GM19023 (cell line): ENCODE measurements around the gene OVCH2.
"Not testable (repeated sequence)": the region's sequence is repeated elsewhere in the genome, so short reads cannot be mapped to it uniquely, and the experiment has no call there.

Experiments used
- ATAC-seq: cut with Tn5 transposase; IDR thresholded peaks from one replicate; pipeline ENCODE4 v1.9.1; 2021; ENCODE audit warnings: mild to moderate bottlenecking, moderate library complexity; ENCODE audit not compliant: unreplicated experiment

OVCH2 gene

DNA sequence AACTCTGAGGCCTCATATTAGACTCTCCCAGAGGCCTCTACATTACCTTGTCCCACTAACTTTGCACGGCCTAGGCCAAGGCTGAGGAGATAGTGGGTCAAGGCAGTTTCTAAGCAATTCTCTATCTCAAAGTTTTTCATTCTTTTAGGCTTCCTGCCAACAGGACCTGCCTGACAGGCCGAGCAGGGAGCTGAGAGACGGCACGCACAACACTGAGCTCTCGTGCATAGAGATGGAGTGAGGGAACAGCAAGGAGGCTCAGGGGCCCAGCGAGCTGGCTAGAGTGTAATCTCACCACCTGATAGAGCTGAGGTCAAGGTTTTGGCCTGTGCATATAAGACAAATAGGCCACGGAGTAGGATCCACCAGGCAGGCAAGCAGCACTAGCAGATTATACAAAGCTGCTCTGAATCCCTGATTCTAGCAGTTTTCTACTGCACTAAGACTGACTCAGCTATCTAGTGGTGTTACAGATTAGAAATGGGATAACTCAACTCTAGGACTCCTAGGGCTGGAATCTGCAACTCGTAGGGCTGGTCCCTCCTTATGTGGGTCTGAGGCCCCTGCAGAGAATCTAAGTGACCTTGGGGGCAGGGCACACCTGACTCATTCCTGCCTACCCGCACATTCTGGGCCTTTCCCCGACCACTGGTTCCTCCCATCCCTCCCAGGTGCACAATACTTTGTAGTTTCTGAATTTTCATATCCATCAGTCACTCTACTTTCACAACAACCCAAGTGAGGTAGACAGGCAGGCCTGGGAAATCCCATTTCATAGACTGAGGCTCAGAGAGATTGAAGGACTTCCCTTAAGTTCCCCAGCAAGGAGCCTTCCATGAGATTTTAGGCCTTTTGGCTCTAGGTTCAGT, 34.7 kb downstream of the OVCH2 start:
- ATAC-seq, result peak; percentile 56

DNA sequence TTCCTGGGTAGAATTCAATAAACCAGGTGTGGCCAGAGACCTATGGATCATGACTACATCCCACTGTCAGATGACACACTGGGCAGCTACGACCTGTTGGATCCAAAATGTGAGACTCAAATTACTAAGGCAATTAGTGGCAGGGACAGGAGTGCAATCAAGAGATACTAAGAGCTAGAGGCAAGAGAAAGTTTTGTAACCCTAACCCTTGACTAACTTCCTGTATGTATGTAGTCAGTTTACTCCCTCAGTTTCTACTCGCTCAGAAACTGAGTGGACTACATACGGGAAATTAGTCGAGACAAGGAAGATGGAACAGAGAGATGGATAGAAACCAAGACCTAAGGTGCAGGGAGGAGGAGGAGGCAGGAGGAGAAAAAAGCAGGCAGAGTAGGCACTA, 35.6 kb downstream of the OVCH2 start:
- ATAC-seq, result no peak

DNA sequence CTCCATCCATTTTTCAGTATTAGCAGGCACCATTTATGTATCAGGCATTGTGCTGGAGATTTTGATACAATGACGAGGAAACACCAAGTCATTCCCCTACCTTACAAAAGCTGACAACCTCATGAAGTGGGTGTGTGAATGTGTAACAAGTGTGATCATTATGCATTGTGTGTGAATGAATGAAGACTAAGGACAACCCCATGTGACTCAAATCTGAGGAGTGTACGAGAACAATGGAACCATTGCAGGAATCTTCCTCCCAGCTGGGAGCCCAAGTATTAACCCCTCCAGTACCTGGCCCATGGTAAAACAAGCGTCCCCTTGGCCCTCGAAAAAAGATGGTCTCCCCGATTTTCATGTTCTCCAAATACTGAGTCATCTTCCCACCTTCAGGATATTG, 37.4 kb downstream of the OVCH2 start:
- no peak for ATAC-seq

DNA sequence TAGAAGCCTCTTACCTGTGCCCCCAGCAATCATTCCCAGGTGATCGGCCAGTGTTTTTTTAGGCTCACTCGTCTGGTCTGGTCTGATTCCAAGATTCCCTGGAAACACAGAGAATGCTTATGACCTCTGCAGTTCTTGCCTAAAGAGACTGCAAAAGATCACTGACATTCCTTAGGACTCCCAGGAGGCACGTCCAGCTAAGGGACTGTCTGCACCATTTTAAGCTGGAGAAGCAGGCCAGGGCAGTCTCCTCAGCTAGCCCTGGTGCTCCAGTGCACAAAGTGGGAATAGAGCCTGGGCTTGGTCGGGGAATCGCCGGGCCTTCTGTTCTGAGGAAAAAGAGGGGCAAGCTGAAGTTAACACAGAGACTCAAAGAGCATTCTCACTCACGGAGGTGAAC, 37.8 kb downstream of the OVCH2 start:
- ATAC-seq, result no peak

DNA sequence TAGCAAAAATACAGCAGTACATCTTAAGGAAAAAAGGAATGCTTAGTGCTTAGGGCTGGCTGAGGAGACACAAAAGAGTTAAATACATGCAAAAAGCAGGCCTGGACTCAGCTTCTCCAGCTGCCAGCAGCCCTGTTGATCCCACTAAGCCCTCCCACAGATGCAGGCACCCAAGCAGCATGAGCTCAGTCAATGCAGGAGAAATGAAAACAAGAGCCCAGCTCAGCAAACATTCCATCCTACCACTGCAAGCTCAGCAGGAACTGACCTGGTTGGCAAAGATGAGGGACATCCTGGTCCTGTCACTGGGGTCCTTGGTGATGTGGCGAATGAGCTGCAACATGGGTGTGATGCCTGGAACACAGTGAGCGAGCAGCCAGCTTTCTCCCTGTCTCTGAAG, 38.8 kb downstream of the OVCH2 start:
- ATAC-seq, result no peak

DNA sequence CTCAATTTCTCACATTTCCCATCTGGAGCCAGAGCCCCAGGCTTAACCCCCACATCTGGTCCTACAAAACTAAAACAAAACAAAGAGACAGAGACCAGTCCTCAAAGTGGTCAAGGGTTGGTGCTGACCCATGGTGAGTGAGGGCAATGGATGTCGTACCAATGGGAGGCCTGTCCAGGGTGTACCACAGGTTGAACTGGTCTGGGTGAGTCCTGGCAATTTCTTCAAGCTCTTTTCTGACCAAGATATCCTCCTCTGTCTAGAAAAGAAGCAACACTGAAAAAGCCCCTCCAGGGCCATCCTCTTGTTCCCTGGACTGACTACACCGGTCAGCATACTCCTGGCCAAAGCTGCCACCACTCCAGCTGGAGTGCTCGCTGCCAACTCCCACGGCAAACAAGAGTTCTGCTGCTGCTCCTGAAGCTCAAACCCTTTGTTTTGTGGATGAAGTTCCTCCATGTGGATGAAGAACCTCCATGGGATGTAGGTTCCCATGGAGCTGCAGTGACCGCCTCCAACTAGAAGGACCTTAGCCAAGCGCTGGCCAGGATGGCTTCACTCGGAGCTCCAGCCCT, 39.9 kb downstream of the OVCH2 start:
- ATAC-seq, result no peak

DNA sequence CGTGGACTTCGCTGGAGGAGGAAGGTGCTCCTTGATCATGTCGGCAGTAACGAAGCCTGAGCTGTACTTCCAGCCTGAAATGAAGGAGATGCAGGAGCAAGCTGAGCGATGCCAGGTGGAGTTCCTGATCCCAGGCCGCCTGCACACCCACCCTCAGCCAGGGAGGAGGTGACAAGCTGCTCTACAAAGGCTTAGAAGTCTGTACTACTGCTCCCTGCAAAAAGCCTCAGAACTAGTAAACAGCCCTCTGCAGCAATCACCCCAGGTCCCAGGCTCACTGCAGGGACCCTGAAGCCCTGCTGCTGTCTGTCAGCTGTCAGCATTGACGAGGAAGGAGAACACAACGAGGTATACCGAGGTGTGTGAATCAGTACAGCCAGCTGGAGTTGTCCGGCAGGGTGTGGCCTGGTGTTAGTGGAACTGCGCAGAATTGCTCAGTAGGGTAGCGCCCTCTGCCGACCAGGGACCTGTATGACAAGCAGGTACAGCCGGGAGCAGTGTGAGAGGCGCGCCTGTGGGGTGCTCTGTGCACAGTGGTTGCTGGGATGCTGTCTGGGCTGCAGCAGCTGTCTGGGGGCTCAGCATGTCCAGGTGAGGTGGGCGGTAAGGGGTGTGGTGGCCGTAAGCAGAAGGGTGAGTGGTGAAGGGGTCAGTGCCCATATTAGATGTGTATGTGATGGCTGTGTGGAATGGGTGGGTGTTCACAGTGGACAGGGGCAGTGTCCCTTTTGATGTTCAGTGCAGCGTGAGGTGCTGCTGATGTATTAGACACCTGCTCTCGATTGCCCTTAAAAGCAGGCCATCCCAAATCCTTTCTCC, 40.6 kb downstream of the OVCH2 start:
- peak; percentile 100 for ATAC-seq

DNA sequence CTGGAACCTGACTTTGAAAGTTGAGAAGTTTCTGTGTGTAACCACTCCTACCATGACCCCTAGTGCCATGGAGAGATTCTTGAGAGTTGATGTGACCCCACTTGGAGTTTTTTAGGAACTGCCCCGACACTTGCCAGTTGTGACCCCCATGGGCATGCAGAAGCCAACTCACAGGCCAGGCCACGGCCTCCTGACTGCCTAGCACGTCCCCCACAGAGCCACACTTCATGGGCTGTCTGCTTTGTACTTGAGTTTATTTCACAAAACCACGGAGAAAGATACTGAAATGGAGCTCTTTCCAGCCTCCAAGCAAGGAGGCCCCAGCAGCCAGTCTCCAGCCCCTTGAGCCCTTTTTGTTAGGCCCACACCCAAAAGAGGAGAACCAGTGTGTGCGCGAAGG, 41.4 kb downstream of the OVCH2 start:
- ATAC-seq, result no peak

DNA sequence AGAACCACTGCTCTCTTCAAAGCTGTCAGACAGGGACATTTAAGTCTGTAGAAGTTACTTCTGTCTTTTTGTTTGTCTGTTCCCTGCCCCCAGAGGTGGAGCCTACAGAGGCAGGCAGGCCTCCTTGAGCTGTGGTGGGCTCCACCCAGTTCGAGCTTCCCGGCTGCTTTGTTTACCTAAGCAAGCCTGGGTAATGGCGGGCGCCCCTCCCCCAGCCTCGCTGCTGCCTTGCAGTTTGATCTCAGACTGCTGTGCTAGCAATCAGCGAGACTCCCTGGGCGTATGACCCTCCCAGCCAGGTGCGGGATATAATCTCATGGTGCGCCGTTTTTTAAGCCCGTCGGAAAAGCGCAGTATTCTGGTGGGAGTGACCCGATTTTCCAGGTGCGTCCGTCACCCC, 42.7 kb downstream of the OVCH2 start:
- ATAC-seq, result not testable (repeated sequence)

DNA sequence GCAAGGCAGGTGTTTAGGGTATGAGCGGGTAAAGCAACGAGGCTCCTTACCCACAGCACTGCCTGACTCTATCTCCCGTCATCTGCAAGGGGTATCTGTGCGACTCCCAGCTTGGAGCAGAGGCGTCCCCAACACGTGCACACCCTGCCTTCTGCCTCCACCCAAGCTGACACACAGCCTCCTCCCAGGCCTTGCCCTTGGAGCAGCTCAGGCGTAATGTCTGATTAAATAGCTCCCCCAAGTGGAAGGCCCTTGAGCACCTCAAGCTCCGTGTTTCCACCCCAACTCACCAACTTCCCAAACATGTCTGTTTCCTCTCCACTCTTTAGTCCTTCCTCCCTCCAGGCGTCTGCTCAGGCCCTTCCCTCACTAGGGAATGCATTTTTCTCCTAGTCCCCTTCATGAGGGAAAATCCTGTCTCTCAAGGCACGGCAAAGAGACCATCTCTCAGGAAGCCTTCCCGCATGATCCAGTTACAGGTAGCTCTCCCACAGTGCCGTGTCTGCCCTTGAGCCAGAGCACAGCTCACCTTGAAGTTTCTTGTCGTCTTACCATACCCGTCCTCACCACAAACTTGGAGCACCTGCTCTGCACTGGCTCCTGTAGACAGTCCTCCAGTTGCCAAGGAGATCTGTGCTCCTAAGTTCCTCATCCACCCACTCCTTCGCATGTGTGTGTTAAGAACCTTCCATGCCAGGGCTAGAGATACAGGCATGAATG, 48.8 kb downstream of the OVCH2 start:
- ATAC-seq, result no peak

DNA sequence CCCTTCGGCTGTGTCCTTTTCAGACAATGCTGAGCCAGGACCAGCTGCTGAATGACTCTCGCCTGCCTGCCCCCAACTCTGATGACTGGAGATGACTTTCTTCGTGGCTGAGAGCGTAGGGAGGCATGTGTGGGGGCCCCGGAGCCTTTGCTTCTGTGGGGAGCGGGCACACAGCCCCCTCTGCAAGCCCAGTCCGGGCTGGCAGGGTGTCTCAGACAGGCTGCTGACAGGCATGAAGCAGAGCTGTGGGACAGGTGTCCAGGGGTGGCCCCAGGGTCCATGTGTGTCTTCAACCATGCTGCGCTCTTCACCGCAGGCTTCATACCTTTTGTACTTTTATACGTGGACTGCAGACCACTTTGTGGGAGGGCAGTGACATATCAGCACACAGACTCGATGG, 49.6 kb downstream of the OVCH2 start:
- ATAC-seq, result no peak

DNA sequence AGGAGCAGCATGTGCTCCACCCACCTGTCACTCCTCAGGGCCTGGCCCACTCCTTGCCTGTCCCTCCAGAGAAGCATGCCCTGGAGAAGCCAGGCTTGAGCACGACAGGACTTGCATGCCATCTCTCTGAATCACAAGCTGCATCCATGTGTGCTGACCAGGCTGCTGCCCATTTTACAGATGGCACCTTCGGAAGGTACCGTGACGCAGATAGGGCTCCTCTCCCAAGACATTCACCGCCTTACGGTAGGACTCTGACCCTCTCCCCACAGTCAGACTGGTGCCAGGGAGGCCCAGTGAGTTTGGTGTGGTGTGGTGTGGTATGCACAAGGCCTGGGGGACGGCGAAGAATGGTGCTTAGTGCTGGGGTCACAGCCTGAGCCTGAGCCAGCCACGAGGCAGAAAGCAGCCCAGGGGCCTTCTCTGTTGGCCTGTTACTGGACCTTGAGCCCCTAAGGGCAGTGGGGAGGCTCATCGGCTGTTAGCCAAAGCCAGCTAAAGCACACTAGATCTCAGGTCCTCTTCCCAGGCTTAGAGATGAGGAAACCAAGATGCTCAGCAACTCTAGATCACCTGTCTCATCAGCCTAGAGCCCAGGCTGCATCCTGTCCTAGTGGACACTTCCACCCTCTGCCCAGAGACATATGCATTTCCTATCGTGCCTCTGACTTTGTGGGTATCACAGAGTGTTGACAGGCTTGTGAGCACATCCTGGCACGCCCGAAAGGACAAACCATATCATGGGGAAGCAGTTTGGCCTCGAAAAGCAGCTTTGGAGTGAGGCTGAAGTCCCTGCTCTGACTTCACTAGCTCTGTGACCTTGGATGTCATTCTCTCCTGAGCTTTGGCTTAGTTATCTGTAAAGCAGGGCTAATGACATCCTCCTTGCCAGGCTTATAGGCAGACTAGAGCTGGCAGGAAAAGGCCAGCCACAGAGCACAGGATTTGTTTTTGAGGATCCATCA, 50.7 kb downstream of the OVCH2 start:
- no peak for ATAC-seq

DNA sequence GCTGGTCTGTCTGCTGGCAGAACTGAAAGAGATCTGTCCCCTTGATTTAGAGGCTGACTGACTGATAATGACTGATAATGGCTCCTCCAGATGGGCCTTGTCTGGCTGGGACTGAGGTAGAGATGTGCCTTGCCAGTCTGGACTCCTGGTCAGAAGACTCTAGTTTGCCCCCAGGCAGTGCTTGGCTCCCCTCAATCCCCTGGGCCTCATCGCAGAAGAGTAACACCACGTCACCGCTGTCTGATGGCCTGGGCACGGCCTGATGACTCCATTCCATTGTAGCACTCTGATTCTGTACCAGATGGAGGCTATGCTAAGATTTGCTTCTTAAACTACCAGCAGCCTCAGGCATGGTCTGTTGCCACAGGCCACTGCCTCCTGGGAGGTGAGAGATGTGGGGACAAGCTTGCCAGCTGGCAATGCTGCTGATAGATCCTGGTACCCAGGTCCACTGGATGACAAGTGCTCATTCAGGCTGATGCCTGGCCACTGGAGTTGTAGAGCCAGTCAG, 52.0 kb downstream of the OVCH2 start:
- no peak for ATAC-seq

DNA sequence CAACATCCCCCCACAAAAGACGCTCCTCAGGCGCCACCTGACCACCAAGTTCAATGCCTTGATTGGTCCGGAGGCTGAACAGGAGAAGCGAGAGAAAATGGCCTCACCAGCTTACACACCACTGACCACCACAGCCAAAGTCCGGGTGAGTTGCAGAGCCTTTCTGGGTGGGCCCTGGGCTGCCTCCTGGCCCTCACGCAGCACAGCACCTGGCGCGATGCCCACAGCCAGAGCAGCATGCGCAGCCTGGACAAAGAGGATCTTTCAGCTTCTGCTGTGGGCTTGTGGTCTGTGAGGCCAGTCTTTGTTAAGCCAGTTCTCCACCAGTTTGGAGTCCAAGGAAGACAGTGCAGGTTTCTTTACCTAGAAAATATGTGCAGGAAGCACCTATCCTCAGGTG, 54.6 kb downstream of the OVCH2 start:
- no peak for ATAC-seq

DNA sequence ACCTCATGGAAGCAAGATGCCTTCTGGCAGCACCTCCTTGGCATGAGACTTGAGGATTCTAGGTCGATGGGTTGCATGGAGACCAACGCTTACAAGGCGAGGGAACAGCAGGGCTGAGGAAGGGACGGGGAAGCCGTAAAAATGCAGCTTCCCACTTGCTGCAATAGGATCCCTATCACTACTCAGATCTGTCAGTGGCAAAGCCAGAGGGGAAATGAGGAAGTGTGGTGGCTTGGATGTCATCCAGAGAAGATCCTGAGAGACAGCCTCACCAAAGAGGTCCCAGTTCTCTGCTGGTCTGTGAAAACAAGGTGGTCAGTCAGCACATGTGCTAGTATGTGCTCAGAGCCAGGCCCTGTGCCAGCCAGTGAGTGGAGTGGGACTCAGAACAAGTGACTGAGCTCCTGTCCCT, 55.1 kb downstream of the OVCH2 start:
- no peak for ATAC-seq

DNA sequence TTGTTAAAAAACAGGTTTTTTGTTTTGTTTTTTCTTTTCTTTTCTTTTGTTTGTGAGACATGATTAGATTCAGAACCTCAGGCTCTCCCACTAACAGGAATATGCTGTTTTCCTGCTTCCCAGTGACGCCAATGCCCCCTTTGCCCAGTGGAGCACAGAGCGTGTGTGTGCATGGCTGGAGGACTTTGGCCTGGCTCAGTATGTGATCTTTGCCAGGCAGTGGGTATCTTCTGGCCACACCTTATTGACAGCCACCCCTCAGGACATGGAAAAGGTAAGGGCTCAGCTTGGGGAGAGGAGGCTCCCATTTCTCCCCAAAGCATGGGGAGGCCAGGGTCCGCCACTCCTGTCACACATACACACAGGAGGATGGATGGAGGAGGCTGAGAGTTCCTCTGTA, 58.0 kb downstream of the OVCH2 start:
- no peak for ATAC-seq

DNA sequence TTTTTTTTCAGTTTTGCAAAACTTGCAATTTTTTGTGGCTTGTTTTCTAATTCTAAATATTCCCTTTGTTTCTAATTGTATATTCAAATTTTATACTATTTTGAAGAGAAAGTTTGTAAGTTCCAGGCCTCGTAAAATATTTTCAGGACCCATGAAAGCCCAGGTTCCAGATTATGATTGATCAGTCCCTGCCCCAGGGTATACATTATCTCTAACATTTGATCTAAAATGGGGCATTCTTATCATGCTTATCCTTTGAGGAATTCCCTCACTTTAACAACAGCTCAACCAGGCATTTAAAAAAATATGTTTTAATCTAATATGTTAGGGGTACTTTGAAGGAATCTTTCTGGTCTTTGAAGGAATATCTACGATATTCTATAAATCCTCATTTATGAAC, 59.4 kb downstream of the OVCH2 start:
- ATAC-seq, result no peak

DNA sequence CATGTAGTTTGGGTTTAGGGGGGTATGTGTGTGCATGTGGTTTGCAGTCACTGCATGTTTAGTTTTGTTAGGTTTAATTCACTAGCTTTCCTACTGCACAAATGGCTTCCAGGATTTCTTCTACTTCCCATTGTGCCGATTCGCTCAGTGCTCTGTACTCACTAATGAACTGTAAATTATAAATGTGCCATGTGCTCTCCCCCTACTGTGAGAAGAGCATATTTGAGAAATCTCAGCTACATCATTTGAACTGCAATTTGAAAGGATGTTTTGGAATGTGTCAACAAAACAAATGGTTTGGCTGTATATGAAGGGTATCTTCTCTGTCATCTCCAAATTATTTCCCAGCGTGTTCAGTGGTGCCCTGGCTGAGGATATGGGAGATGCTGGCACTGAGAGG, 61.1 kb downstream of the OVCH2 start:
- no peak for ATAC-seq

DNA sequence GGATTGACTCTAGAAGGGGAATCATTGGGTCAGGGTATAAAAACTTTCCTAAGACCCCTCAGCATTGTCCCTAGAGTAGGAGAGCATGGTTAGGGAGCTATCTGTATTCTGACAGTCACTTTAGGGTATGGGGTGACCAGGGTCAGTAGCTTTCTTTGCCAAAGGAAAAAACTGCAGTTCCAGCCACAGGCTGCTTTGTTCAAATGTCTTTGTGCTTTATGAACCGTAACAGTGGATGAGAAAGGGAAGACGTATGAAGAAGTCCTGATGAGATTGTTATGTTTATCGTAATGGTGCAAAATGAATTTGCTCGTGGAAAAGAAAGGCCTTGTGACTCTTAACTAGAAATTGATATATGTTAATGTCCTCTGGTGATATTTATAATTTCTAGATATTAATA, 63.0 kb downstream of the OVCH2 start:
- ATAC-seq, result no peak

DNA sequence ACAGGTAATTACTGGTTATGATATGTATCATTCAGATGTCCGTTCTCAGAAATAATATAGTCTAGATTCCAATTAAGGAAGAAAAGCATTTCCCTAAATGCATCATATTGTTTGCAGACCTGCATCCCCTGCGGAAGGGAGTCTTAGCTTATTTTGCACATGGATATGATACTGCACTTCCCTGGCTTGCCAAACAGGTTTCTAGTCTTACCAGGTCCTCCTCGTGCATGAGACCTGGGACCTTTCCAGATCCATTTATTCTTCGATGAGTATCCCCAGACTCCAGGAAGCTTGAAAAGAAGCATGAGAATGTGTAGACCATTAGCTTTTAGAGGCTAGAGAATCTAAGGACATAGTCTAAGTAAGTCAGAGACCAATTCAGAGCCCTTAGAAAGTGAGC, 63.5 kb downstream of the OVCH2 start:
- ATAC-seq, result no peak
